Measurements from ENCODE around the gene GCGR. TPM values are rescaled to one million over a fixed set of nuclear protein-coding genes. Genes with fewer than 3 reads are reported as not detected.

The GCGR gene
- total RNA-seq, result not detected

DNA sequence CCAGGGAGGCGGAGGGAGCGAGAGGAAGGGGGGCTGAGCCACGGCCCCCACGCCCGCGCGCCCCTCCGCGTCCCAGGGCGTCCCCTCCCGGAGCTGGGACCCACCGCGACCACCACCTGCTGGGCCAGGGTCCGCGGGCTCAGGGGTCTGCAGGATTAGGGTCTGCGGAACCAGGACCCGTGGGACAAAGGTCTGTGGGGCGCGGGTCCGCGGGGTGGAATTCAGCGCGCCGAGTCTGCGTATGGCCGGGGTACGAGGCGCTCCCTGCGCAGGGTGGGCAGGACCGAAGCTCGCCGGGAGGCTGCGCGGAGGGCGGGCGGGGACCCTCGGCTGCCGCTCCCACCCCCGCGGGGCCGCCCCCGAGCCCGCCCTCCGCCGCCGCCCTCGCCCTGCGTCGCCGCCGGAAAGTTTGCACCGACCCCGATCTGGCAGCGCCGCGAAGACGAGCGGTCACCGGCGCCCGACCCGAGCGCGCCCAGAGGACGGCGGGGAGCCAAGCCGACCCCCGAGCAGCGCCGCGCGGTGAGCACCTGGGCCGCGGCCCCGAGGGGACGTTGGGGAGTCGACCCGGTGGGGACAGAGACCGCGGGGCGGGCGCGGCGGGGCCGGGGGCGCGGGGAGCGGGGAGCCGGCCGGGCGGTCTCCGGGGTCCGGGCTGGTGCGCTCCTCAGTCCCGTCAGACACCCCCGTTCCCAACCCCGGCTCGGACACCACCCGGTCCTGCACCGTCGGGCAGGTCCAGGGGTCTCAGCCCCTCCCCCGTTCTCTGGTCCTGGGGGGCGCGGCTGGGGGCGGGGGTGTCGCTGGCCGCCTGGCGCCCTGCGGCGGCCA, at the start of gene GCGR:
Gene GCGR, plus strand, starts transcription at position 423 of the 831 bp plus-strand sequence. CDS start 4,869 bp downstream, outside the sequence.
- H3K9me3 Mint-ChIP-seq, result no peaks in the 10 kb centered on the region
- no peak for DNase-seq
- no peak within 1 kb of the TSS for H3K4me3 Mint-ChIP-seq
- H3K36me3 Mint-ChIP-seq, result no peaks in the 10 kb centered on the region
- no peaks in the 10 kb centered on the region for H3K4me1 Mint-ChIP-seq
- no peak for ATAC-seq (ENCODE audit: low read depth)
- POLR2A ChIA-PET, result no interaction called here
- H3K27me3 Mint-ChIP-seq, result peaks cover 42% of the 10 kb centered on the region
- H3K27ac Mint-ChIP-seq, result no peak within 1 kb of the TSS

DNA sequence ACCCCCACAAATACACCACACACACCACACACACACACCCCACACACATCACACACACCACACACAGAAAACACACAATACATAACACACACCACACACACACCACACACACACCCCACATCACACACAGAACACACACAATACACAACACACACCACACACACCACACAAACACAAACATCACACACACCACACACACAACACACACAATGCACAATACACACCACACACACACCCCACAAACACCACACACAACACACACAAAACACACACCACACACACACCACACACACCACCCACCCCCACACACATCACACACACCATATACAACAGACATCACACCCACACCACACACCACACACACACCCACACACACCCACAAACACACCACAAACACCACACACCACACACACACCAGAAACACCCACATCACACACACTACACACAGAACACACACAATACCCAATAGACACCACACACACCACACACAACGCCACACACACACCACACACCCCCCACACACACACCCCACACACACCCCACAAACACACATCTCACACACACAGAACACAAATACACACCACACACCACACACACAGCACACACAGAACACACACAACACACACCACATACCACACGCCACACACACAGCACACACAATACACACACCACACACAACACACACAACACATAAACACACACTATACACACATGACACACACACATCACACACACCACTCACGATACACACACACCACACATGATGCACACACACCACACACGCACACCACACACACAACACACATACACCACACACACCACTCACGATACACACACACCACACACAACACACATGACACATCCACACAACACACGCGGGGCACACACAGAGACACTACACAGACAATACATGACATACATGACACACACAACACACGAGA, 11.0 kb upstream of the GCGR start:
- no peak for DNase-seq
- Mint-ChIP-seq H3K4me3 (no peak overlapping the region), H3K36me3 (no peaks in the 10 kb centered on the region), H3K9me3 (no peaks in the 10 kb centered on the region), H3K27me3 (no peaks in the 10 kb centered on the region), H3K27ac (no peak overlapping the region), H3K4me1 (no peaks in the 10 kb centered on the region)
- POLR2A ChIA-PET, result no interaction called here
- ATAC-seq (ENCODE audit: low read depth), result no peak

DNA sequence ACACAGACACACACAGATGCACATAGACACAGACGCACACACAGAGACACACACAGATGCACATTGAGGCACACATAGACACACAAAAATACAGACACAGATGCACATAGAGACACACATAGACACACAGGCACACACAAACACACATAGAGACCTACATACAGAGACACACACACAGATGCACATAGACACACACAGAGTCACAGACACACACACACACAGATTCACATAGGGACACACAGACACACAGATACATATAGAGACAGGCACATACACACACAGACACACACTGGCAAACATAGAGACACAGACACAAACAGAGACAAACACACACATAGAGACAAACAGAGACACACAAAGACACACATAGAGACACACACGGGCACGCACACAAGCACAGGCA, 9.9 kb upstream of the GCGR start:
- H3K27ac Mint-ChIP-seq, result no peak overlapping the region
- DNase-seq, result no peak
- POLR2A ChIA-PET, result no interaction called here
- no peaks in the 10 kb centered on the region for H3K4me1 Mint-ChIP-seq
- H3K27me3 Mint-ChIP-seq, result peaks cover under 1% of the 10 kb centered on the region
- H3K9me3 Mint-ChIP-seq, result no peaks in the 10 kb centered on the region
- no peak overlapping the region for H3K4me3 Mint-ChIP-seq
- ATAC-seq (ENCODE audit: low read depth), result no peak
- no peaks in the 10 kb centered on the region for H3K36me3 Mint-ChIP-seq

DNA sequence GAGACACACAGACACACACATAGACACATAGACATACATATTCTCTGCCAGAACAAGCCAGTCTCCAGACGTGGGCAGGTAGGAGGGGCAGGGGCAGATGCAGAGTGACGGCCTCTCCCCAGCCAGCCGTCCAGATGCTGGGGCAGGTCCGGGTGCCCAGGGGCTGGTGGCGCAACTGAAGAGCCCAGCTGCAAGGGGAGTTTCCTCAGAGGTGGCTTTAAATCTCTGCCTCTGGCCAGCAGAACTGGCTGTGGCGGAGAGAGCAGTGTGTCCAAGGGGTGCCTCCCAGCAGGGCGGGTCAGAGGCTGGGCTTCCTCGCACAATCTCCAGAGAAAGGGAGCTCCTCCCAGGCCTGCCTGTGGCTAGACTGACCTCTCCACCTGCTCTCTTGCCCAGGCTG, 9.4 kb upstream of the GCGR start:
- H3K27me3 Mint-ChIP-seq, result peaks cover 4% of the 10 kb centered on the region
- no peak for DNase-seq
- H3K4me3 Mint-ChIP-seq, result no peak overlapping the region
- no peak for ATAC-seq (ENCODE audit: low read depth)
- no peaks in the 10 kb centered on the region for H3K4me1 Mint-ChIP-seq
- H3K27ac Mint-ChIP-seq, result no peak overlapping the region
- no peaks in the 10 kb centered on the region for H3K36me3 Mint-ChIP-seq
- POLR2A ChIA-PET, result no interaction called here
- no peaks in the 10 kb centered on the region for H3K9me3 Mint-ChIP-seq

DNA sequence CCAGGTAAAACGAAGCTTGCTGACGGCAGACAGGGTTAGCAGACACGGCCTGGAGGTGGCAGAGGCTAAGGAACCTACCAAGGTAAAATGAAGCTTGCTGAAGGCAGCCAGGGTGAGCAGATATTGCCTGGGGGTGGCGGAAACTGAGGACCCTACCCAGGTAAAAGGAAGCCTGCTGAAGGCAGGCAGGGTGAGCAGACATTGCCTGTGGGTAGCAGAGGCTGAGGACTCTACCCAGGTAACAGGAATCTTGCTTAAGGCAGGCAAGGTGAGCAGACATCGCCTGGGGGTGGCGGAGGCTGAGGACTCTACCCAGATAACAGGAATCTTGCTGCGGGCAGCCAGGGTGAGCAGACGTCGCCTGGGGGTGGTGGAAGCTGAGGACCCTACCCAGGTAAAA, 2.6 kb upstream of the GCGR start:
- Mint-ChIP-seq H3K4me1 (no peaks in the 10 kb centered on the region), H3K4me3 (no peak overlapping the region), H3K27me3 (peaks cover 36% of the 10 kb centered on the region), H3K27ac (no peak overlapping the region), H3K36me3 (no peaks in the 10 kb centered on the region), H3K9me3 (no peaks in the 10 kb centered on the region)
- POLR2A ChIA-PET, result no interaction called here
- no peak for DNase-seq
- no peak for ATAC-seq (ENCODE audit: low read depth)

DNA sequence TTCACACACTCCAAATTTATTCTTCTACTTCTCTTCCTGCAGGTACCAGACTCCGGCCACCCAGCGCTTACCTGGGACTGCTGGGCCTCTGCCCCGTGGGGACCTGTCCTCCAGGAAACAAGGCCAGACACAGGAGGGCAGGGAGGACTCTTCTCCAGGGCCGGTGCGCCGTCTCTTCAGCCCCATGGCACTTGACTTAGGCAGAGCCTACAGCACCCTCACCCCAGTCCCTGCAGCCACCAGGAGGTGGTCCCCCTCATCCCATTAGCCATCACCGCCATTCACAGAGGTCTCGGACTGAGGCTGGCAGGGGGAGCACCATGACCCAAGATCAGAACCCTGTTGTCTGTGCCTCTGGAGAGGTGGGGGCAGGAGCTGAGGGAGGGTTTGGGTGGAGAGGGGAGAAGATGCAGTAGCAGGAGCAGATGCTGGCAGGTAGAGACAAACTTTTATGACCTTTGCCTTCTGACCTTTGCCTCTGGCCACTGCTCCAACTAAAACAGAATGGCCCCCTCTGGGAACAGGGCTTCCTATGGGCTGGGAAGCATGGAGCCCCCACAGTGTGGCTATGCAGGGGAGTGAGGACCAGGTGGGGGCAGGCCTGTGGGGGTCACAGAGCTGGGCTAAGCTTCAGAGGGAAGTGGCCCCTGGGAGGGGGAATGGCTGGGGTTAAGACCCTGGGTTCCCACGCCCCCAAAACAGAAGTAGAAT, 1.7 kb upstream of the GCGR start:
- H3K27ac Mint-ChIP-seq, result no peak overlapping the region
- H3K4me1 Mint-ChIP-seq, result no peaks in the 10 kb centered on the region
- POLR2A ChIA-PET, result no interaction called here
- no peak for ATAC-seq (ENCODE audit: low read depth)
- no peak for DNase-seq
- H3K4me3 Mint-ChIP-seq, result no peak overlapping the region
- peaks cover 38% of the 10 kb centered on the region for H3K27me3 Mint-ChIP-seq
- H3K9me3 Mint-ChIP-seq, result no peaks in the 10 kb centered on the region
- H3K36me3 Mint-ChIP-seq, result no peaks in the 10 kb centered on the region

DNA sequence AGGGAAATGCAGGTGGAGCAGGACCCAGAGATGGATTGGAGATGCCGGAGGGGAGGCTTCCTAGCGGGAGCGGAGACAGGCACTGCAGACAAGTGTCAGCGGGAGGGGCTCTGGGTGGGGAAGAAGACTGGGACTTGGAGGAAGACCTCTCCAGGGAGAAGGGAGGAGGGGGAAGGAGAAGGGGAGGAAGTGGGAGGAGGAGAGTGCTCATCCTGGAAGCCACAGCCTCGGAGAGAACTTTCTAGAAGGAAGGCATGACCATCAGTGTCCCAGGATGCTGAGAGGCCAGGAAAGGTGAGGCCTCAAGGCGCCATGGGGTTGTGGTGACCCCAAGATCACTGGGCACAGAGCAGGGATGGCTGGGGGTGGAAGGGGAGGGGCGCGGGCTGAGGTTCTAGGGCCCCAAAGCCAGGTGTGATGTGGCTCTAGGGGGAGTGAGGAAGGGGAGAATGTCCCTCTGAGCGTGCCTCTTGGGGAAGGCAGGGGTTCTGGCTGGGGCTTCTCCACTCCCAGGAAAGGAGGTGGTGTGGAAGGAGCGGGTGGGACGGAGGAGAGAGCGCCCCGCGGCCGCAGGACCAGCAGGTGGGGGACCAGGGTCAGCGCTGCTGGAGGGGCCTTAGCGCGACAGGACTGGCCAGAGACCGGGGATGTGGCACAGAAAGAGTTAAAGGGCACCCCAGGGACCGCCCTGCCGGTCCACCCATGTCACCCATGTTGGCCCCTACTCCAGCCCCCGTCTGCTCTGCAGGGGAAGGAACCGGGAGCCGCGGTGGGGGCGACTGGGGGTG, 900 bp upstream of the GCGR start:
- peaks cover 41% of the 10 kb centered on the region for H3K27me3 Mint-ChIP-seq
- ATAC-seq (ENCODE audit: low read depth) (no peak), DNase-seq (no peak)
- no peak overlapping the region for H3K27ac Mint-ChIP-seq
- H3K4me1 Mint-ChIP-seq, result no peaks in the 10 kb centered on the region
- H3K9me3 Mint-ChIP-seq, result no peaks in the 10 kb centered on the region
- no peaks in the 10 kb centered on the region for H3K36me3 Mint-ChIP-seq
- H3K4me3 Mint-ChIP-seq, result no peak overlapping the region
- POLR2A ChIA-PET, result no interaction called here

DNA sequence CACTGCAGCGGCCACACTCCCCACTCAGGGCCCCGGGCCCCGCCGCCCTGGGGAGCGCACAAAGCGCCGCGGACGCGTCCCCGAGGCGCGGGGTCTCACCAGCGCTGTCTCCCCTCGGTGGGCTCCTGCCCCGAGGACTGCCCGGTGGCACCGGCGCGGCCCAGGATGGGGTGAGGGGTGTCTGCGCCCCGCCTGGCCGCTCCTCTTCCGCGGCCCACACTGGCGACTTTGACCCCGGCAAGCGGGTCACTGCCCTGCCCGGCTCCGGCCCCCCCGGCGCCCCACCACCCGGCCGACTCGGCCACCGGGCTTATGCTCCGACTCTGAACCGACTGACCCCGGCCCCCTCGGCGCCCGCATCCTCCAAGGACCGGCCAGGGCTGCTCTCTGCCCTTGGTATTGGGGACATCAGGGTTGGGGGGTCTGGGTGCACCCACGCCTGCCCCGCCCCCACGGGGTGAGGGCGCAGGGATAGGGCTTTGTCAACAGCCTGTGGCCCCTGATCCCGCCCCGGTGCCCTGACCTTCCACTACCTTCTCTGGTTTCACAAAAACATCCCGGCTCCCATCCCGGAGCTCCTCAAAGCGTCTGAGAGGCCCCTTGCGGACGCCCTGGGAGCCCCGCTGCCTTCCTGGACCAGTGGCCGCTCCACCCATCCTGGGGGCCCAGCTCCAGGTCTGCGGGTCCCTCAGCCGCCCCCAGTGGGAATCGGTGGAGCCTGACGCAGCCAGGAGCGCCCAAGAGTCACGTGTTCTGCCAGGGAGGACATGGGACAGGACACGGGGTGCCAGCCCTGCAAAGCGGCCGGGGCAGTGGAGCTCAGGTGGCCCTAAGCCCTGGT, 829 bp downstream of the GCGR start:
- H3K4me1 Mint-ChIP-seq, result no peaks in the 10 kb centered on the region
- DNase-seq (no peak), ATAC-seq (ENCODE audit: low read depth) (no peak)
- no peaks in the 10 kb centered on the region for H3K9me3 Mint-ChIP-seq
- POLR2A ChIA-PET, result no interaction called here
- no peak overlapping the region for H3K27ac Mint-ChIP-seq
- H3K27me3 Mint-ChIP-seq, result peaks cover 42% of the 10 kb centered on the region
- H3K36me3 Mint-ChIP-seq, result no peaks in the 10 kb centered on the region
- no peak overlapping the region for H3K4me3 Mint-ChIP-seq

DNA sequence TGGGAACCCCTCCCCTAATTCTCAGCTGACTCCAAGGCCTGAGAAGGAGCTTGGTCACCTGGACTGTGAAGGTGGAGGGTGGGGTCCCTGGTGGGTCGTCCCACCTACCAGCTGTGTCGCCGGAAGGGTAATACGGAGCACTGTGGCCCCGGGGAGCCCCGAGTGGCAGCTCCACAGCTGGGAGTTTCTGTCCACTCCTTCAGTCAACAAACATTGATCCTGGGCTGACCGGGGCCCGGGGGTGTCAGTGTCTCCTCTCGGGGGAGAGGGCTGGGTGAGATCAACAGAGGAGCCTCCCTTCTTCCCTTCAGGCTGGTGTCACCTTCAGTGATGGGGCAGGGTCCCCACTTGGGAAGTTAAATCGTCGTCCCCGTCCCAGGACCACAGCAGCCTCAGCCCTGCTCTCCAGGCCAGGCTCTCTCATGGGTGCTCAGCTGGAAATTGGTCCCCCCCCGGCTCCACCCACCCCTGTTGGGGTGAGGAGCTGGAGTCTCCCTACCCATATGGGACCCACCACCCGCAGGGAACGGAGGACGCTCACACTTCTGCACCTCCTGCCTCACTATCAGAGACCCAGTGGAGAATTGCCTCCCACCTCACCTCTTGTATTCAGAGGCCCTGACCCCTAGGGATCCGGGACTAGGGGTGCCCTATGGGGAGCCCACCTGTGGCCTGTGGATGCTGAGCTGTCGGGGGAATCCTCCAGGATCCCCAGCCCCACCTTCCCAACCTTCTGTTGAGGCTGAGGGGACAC, 1.9 kb downstream of the GCGR start:
- H3K36me3 Mint-ChIP-seq, result no peaks in the 10 kb centered on the region
- H3K27ac Mint-ChIP-seq, result no peak overlapping the region
- POLR2A ChIA-PET, result no interaction called here
- DNase-seq, result no peak
- peaks cover 35% of the 10 kb centered on the region for H3K27me3 Mint-ChIP-seq
- no peak overlapping the region for H3K4me3 Mint-ChIP-seq
- no peaks in the 10 kb centered on the region for H3K4me1 Mint-ChIP-seq
- H3K9me3 Mint-ChIP-seq, result no peaks in the 10 kb centered on the region
- ATAC-seq (ENCODE audit: low read depth), result no peak

DNA sequence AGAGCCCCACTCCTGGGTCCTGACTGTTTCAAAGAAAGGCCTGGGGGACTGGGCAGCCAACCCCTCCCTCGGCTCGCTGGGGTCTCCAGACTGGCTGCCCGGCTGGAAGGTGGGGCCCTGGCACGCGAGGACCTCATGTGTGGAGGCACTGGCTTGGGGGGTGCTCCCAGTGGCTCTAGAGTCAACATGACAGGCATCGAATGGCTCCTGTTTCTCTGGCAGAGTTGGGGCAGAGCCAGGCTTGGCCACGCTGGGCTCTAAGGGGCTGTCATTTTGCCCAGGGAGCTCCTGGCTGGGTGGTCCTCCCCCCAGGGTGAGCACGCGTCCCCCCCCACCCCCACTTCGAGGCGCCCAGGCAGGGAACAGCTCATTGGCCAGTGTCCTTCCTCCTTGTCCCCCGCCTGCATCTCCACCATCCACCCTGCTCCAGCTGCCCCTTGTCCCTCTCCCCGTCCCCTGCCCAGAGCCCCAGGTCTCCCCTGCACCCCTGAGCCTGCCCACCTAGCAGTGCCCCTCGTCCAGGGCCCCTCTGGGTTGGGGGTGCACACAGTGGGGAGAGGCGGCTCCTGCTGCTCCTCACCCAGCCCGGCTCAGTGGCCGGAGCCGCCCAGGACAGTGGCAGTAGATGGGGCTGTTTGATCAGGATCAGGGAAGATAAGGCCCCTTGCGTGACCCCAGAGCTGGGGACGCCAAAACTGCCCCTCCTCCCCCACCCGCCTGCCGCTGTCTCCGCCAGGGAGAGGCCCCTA, 2.7 kb downstream of the GCGR start:
- H3K4me1 Mint-ChIP-seq, result no peaks in the 10 kb centered on the region
- DNase-seq, result no peak
- H3K4me3 Mint-ChIP-seq, result no peak overlapping the region
- H3K9me3 Mint-ChIP-seq, result no peaks in the 10 kb centered on the region
- POLR2A ChIA-PET, result interaction anchor here (0.6 kb wide), 1 partner anchor 48 kb away, joined by 3 read pairs; no protein-coding TSS in a partner anchor
- peaks cover 35% of the 10 kb centered on the region for H3K27me3 Mint-ChIP-seq
- no peak overlapping the region for H3K27ac Mint-ChIP-seq
- no peaks in the 10 kb centered on the region for H3K36me3 Mint-ChIP-seq
- no peak for ATAC-seq (ENCODE audit: low read depth)

DNA sequence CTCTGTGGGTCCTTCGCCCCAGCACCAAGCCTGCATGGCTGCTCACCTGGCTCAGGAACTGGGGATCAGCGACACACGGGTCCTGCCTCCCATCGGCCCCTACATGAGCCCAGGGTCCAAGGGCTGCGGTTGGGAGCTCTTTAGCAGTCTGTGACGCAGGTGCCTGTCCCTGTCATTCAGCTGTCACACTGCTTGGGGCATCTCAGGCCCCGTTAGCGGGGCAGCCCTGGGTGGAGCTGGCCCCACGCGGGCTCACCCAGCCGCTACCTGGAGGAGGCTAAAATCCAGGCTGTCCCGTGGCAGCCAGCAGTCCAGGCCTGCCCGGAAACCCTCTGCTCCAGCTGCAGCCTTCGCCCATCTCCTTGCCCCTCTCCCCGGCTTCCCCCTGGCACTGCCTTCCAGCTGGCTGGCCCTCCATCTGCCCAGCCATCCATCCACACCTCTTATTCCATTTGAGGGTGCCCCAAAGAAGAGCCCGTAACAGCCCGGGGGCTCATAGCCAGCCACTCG, 3.3 kb downstream of the GCGR start:
- no peak overlapping the region for H3K4me3 Mint-ChIP-seq

More for the DNA sequence above, 3.3 kb downstream of the GCGR start:
- H3K27ac Mint-ChIP-seq, result no peak overlapping the region
- H3K36me3 Mint-ChIP-seq, result no peaks in the 10 kb centered on the region
- DNase-seq (no peak), ATAC-seq (ENCODE audit: low read depth) (no peak)
- no peaks in the 10 kb centered on the region for H3K9me3 Mint-ChIP-seq
- H3K4me1 Mint-ChIP-seq, result no peaks in the 10 kb centered on the region
- H3K27me3 Mint-ChIP-seq, result peaks cover 30% of the 10 kb centered on the region
- POLR2A ChIA-PET, result interaction anchor here (0.6 to 0.8 kb wide), 2 partner anchors 15 to 48 kb away, joined by 3 read pairs; no protein-coding TSS in a partner anchor

Data from activated naive CD8-positive, alpha-beta T cell treated with anti-CD3 and anti-CD28 coated beads, Interleukin-2, amount 10 ng/mL, durations not matched to agents 7 days and 5 days (primary cell).